ENCODE data around the gene CAMK1G.
A peak's percentile ranks its signal among the peaks of the same experiment; 100 is the strongest.

The CAMK1G gene

DNA sequence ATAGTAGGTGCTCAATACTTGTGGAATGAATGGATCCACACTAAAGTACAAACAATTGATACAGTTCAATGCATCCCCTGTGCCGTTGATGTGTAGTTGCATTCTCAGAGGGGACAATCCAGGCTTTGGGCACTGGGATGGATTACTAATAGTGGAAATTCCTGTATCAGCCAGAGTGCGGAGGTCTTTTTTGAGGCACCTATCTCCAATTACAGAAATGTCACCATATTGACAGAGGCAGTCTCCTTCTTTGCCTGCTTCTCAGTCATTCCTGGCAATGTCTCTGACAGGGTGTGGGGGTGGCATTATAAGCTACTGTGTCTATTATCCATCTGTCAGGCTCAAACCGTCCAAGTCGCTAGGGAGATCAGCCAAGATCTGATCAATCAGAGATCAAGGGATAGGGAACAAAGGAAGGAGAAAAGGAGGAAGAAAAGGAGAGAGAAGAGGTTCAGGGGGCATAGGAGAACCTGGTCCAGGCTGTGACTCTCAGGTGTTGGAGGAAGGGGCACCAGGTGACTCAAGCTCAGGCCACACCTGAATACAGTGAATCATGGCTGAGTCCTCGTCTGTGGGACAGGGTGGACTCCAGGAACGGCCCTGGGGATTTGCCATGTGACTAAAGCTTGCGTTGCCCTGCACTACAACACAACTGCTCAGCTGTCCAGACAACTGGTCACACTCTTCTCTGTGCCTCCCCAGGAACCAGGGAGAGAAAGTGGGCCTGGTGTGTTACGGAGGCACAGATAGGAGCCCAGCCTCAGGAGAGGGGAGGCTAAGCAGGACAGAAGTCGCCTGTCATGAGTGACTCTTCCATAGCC, 72.1 kb downstream of the CAMK1G start:
- Mint-ChIP-seq H3K9me3 (no peaks in the 10 kb centered on the region), H3K36me3 (ENCODE audit: low read depth) (no peaks in the 10 kb centered on the region), H3K27ac (no peak overlapping the region), H3K4me3 (no peak overlapping the region), H3K27me3 (ENCODE audit: low read depth) (no peaks in the 10 kb centered on the region), H3K4me1 (ENCODE audit: low read depth) (peaks cover 28% of the 10 kb centered on the region)
- no peak for DNase-seq (ENCODE audit: low spot score)

DNA sequence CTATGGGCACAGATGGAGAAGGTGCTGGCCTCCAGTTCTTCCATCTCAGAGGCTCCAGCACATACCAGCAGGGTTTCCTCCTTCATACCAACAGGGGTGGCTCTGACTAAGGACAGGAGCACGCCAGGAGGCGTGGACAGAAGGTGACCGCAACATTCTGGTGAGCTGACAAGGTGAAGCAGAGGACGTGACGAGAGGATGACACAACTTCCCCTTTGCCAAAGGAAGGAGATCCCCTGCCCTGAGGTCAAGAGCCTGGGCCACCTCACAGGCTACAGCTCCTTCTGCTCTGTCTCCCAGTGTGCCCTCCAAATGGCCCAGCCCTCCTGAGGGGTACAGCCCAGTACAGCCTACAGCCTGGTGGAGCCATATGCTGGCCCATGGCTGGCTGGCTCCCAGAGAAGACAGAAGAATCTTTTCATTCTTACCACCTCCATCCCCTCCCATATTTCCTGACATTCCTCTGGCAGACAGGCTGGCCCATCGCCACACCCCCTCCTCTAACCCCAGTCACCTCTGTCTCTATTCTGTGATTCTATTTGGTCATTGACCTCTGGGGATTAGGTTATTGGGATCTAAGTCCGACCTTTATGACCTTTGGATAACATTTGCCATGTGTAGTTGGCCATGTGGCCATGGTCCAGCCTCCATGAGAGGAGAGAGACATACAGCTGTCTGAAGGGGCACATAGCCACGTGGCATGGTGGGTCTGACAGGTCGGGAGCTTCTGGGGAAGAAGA, 73.8 kb downstream of the CAMK1G start:
- Mint-ChIP-seq H3K27ac (no peak overlapping the region), H3K36me3 (ENCODE audit: low read depth) (no peaks in the 10 kb centered on the region), H3K4me3 (no peak overlapping the region), H3K27me3 (ENCODE audit: low read depth) (no peaks in the 10 kb centered on the region), H3K9me3 (no peaks in the 10 kb centered on the region), H3K4me1 (ENCODE audit: low read depth) (peaks cover 16% of the 10 kb centered on the region)
- no peak for DNase-seq (ENCODE audit: low spot score)

DNA sequence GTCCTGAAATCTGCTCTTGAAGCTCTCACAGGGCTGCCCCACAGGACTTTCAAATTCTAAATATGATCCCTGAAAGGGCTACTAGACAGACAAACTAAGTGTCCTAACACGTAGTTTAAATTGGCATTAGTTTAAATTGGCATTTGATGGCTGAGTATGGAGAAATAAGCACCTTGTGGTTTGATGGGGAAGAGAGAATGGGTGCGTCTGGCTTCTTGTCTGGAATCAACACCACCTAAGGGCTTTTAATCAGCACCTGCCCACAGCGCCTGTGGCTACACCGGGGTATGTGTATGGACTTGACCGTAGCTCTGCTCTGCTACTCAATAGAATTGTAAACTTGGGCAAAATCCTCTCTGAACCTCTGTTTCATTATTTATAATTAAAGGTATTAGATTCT, 74.4 kb downstream of the CAMK1G start:
- Mint-ChIP-seq H3K27me3 (ENCODE audit: low read depth) (no peaks in the 10 kb centered on the region), H3K9me3 (no peaks in the 10 kb centered on the region), H3K4me3 (no peak overlapping the region), H3K4me1 (ENCODE audit: low read depth) (peaks cover 14% of the 10 kb centered on the region), H3K27ac (no peak overlapping the region), H3K36me3 (ENCODE audit: low read depth) (no peaks in the 10 kb centered on the region)
- DNase-seq (ENCODE audit: low spot score), result no peak

DNA sequence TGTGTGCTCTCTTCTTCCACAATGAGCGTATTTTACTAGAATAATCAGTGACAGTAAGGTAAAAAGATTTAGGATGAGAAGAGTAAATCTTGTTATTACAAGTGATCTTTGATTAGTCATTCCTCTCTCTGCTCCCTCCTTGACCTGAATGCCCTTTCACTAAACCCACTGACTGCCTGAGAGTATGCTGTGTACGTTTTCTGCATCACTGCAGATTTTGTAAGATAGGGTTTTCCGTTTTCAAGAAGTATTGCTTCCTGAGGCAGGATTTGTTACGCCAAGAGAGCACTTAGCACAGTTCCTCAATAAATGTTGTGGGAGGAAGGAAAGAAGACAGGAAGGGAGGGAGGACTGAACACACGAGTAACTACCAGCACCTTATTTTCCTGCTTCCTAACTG, 76.4 kb downstream of the CAMK1G start:
- Mint-ChIP-seq H3K9me3 (no peaks in the 10 kb centered on the region), H3K27ac (peak overlapping the region; percentile 53), H3K4me1 (ENCODE audit: low read depth) (peaks cover 14% of the 10 kb centered on the region), H3K36me3 (ENCODE audit: low read depth) (no peaks in the 10 kb centered on the region), H3K4me3 (peak overlapping the region; percentile 52), H3K27me3 (ENCODE audit: low read depth) (no peaks in the 10 kb centered on the region)
- DNase-seq (ENCODE audit: low spot score), result peak; percentile 58

DNA sequence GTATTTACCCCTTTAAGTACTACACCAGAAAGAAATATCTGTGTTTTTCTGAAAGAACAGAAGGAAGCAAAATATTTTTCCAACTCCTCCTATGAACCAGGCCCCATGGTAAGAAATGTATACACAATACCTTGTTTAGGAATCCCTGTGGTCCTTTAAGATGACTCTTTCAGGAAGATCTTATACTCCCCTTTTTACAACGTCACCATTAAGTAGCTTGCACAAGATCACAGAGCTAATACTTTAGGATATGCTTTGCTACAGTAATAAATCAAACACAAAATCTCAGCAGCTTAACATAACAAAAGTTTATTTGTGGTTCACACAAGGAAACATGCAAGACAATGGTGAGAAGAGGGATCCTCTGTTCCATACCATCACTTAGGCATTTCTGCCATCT, 77.6 kb downstream of the CAMK1G start:
- Mint-ChIP-seq H3K27ac (no peak overlapping the region), H3K27me3 (ENCODE audit: low read depth) (no peaks in the 10 kb centered on the region), H3K4me1 (ENCODE audit: low read depth) (peaks cover 14% of the 10 kb centered on the region), H3K36me3 (ENCODE audit: low read depth) (no peaks in the 10 kb centered on the region), H3K9me3 (no peaks in the 10 kb centered on the region), H3K4me3 (no peak overlapping the region)
- DNase-seq (ENCODE audit: low spot score), result no peak

DNA sequence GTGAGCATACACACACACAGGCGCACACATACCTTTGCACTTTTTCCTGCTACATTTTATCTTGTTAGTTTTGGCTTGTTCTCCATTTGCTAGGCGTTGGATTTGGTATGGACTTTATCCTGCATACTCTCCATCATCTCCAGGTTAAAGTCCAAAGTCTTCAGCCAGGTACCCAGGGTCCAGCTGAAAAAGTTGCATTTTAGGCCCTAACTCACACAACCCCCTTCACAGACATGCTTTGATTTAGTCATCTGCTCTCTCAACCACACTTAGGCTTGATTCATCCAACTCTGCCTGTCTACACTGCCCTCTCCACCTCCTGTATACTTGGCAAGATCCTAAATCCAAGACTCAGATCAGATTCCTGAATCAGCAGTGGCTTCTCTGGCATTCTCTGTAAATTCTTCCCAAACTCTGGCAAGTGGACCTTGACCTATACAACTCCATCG, 79.4 kb downstream of the CAMK1G start:
- H3K4me3 Mint-ChIP-seq, result no peak overlapping the region
- peaks cover 12% of the 10 kb centered on the region for H3K4me1 Mint-ChIP-seq (ENCODE audit: low read depth)
- DNase-seq (ENCODE audit: low spot score), result no peak
- no peaks in the 10 kb centered on the region for H3K9me3 Mint-ChIP-seq
- no peaks in the 10 kb centered on the region for H3K27me3 Mint-ChIP-seq (ENCODE audit: low read depth)
- no peaks in the 10 kb centered on the region for H3K36me3 Mint-ChIP-seq (ENCODE audit: low read depth)
- H3K27ac Mint-ChIP-seq, result no peak overlapping the region
